ENCODE results near the gene ZNF142. TPM values are rescaled to one million over a fixed set of nuclear protein-coding genes. Genes with fewer than 3 reads are reported as not detected.

ZNF142 gene
- total and polyA plus RNA-seq, 2 of the 8 experiments (the other 6 are each of a cell fraction or from before 2014, with no cell fraction given) = 9.4 to 32.5 TPM

DNA sequence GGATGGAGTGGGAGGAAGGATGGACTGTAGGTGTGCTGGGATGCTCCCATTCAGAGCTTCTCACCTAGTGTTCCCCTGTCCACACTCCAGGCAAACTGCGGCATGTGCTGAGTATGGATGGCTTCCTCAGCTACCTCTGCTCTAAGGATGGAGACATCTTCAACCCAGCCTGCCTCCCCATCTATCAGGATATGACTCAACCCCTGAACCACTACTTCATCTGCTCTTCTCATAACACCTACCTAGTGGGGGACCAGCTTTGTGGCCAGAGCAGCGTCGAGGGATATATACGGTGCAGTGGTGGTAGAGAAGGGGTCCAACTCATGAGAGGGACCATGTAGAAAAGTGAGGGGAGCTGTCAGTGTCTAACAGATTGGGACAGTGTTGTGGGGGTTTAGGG is 31.5 kb downstream of the ZNF142 start:
- no peak for DNase-seq (ENCODE audit: low read depth in 1 of 2, low spot score in 2 of 2)
- no peak overlapping the region for H2BK120ac ChIP-seq (replicated peaks; ENCODE audit: low read depth, low read length)
- 93% methylated on average over 4 of the region's 4 CpGs; no CpG with 5 or more reads in 1 of the 2 experiments for WGBS, 2 experiments (ENCODE audit: extremely low coverage in 1 of 2, insufficient coverage in 1 of 2, insufficient read length in 1 of 2, insufficient replicate concordance in 2 of 2, low coverage in 1 of 2, low lambda C conversion rate in 2 of 2, missing lambda C conversion rate in 1 of 2)
- no peak overlapping the region for H3K14ac ChIP-seq (ENCODE audit: insufficient read length)
- no peaks in the 10 kb centered on the region for H3K23me2 ChIP-seq (ENCODE audit: low read depth, low read length)
- H4K20me1 ChIP-seq (replicated peaks in 1 of 2; ENCODE audit: control insufficient read depth in 1 of 2, insufficient read depth in 2 of 2, low read length in 2 of 2) = no peaks in the 10 kb centered on the region
- no peak overlapping the region for H3K9ac ChIP-seq (replicated peaks in 1 of 4; ENCODE audit: extremely low read depth in 1 of 4, low read depth in 3 of 4, low read length in 3 of 4)
- H4K91ac ChIP-seq (replicated peaks; ENCODE audit: insufficient read length, low read length) = no peak overlapping the region
- H2AK5ac ChIP-seq (ENCODE audit: low read depth, low read length) = 0 out of 2 replicates have a peak overlapping the region, but pooled peaks have one; percentile 65
- H2BK5ac ChIP-seq (ENCODE audit: low read depth, low read length) = no peak overlapping the region
- no peak overlapping the region for H3K27ac ChIP-seq (ENCODE audit: low read depth, low read length)
- no peak overlapping the region for H3K56ac ChIP-seq (replicated peaks; ENCODE audit: insufficient read length, low read depth, low read length)
- H4K5ac ChIP-seq (ENCODE audit: insufficient read length, low read depth, low read length) = no peak overlapping the region
- no peak overlapping the region for H3K4ac ChIP-seq (replicated peaks; ENCODE audit: insufficient read length, low read depth, low read length)
- TF ChIP-seq HDAC2 (IDR thresholded peaks at IDR 0.05; ENCODE audit: borderline replicate concordance in 1 of 2, low read depth in 2 of 2, low read length in 2 of 2) (no peak), CBX8 (IDR thresholded peaks at IDR 0.05; ENCODE audit: borderline replicate concordance, low read depth, low read length) (no peak), CEBPB (IDR thresholded peaks at IDR 0.05; ENCODE audit: low read depth, low read length) (no peak), SP1 (IDR thresholded peaks at IDR 0.05; ENCODE audit: low read depth, low read length) (no peak), SP4 (IDR thresholded peaks at IDR 0.05; ENCODE audit: low read length) (no peak), RFX5 (IDR thresholded peaks at IDR 0.05; ENCODE audit: borderline replicate concordance, low read depth, low read length) (no peak), EP300 (IDR thresholded peaks at IDR 0.05; ENCODE audit: borderline replicate concordance in 1 of 2, low read depth in 2 of 2, low read length in 2 of 2) (no peak), E2F6 (IDR thresholded peaks at IDR 0.05) (no peak), NANOG (IDR thresholded peaks at IDR 0.05; ENCODE audit: insufficient read depth, low read depth, low read length, poor library complexity, severe bottlenecking) (no peak), TEAD4 (IDR thresholded peaks at IDR 0.05; ENCODE audit: low read depth, low read length) (no peak), TBP (IDR thresholded peaks at IDR 0.05; ENCODE audit: low read depth, low read length) (no peak)
- FAIRE-seq = no peak
- no peak overlapping the region for H2BK12ac ChIP-seq (ENCODE audit: low read depth, low read length)
- H3K4me2 ChIP-seq (ENCODE audit: insufficient read depth in 1 of 2, low read depth in 2 of 2, low read length in 2 of 2) = no peak overlapping the region
- no peaks in the 10 kb centered on the region for H3K9me3 ChIP-seq (ENCODE audit: insufficient read depth in 2 of 2, low read depth in 1 of 2, low read length in 1 of 2)
- H3K23ac ChIP-seq (ENCODE audit: insufficient read length) = no peak overlapping the region
- no peak overlapping the region for H3K4me3 ChIP-seq (ENCODE audit: extremely low read depth in 1 of 4, insufficient read depth in 2 of 4, low read depth in 3 of 4, low read length in 4 of 4)
- H4K8ac ChIP-seq (ENCODE audit: extremely low read depth, insufficient read depth, low read length) = no peak overlapping the region
- no peaks in the 10 kb centered on the region for H3K36me3 ChIP-seq (ENCODE audit: control insufficient read depth in 2 of 4, insufficient read depth in 4 of 4, low read length in 3 of 4)
- no peak overlapping the region for H2BK20ac ChIP-seq (ENCODE audit: low read length)
- no peak overlapping the region for H2BK15ac ChIP-seq (ENCODE audit: low read length)
- H3K79me2 ChIP-seq (ENCODE audit: control insufficient read depth in 1 of 2, insufficient read depth in 2 of 2, low read length in 2 of 2) = no peaks in the 10 kb centered on the region
- no peaks in the 10 kb centered on the region; a peak in 1 of 7 replicates for H3K27me3 ChIP-seq (replicated peaks in 1 of 4; ENCODE audit: control insufficient read depth in 3 of 4, extremely low read depth in 1 of 4, insufficient read depth in 3 of 4, low read length in 3 of 4)
- no peak overlapping the region for H2AFZ ChIP-seq (ENCODE audit: low read length)
- no peak overlapping the region for H3K18ac ChIP-seq (ENCODE audit: extremely low read depth, low read length)
- POLR2A ChIA-PET (ENCODE audit: partially characterized antibody) = interaction anchor here (0.9 to 1.3 kb wide), 4 partner anchors 15 to 30 kb away, joined by 3 to 4 read pairs (median 4); partner anchors contain the start of gene PLCD4
- CTCF ChIA-PET (ENCODE audit: partially characterized antibody) = interaction anchor here (1.1 to 1.7 kb wide), 5 partner anchors 17 to 31 kb away, joined by 3 to 6 read pairs (median 4); no protein-coding TSS in a partner anchor
- no peaks in the 10 kb centered on the region for H3K4me1 ChIP-seq (replicated peaks in 1 of 4; ENCODE audit: control insufficient read depth in 3 of 4, insufficient read depth in 4 of 4, low read length in 3 of 4)
- no peaks in the 10 kb centered on the region for H3K79me1 ChIP-seq (ENCODE audit: low read depth, low read length)

Measured in H1 (cell line).